ENCODE measurements around the gene PKD1. TPM values are rescaled to one million over a fixed set of nuclear protein-coding genes. Genes with fewer than 3 reads are reported as not detected.

PKD1 gene
- total RNA-seq, 1 experiment from 2014 or later = 72.8 TPM

DNA sequence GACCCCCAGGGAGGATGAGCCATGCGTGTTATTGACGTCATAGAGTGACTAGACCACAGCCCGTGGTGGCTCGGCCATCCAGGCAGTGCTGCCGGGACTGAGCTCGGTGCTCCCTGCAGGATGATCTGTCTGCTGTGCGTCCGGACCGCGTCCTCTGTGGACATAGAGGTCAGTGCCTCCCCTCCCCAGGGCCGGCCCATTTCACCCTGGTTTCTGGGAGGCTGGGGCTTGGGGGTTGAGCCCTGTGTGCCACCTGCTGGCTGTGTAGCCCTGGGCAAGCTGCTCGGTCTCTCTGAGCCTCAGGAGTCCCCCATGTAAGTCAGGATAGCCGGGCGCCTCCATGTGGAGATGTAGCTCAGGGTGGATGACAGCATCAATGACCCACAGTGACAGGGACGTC, 79.6 kb downstream of the PKD1 start:
- no peak overlapping the region for H3K4me2 ChIP-seq (ENCODE audit: low read depth, low read length, poor library complexity, severe bottlenecking)
- no peak overlapping the region for H3K9ac ChIP-seq (ENCODE audit: low read length)
- no peak overlapping the region for H2AFZ ChIP-seq (ENCODE audit: low read length)
- H3K4me3 ChIP-seq (ENCODE audit: low read length) = no peak overlapping the region
- no peaks in the 10 kb centered on the region for H3K79me2 ChIP-seq (ENCODE audit: low read length)
- no peaks in the 10 kb centered on the region for H3K9me2 ChIP-seq (replicated peaks; ENCODE audit: insufficient read depth, low read length)
- H3K27me3 ChIP-seq (ENCODE audit: low read length) = no peaks in the 10 kb centered on the region
- H3K4me1 ChIP-seq (ENCODE audit: low read length) = no peaks in the 10 kb centered on the region
- H3K36me3 ChIP-seq (ENCODE audit: insufficient read depth, low read length) = no peaks in the 10 kb centered on the region; the same call in 1 of the 2 replicates
- H3K27ac ChIP-seq (ENCODE audit: low read length) = no peak overlapping the region
- no peaks in the 10 kb centered on the region for H4K20me1 ChIP-seq (ENCODE audit: insufficient read depth, low read depth, low read length)
- peak; percentile 49 for DNase-seq
- no peaks in the 10 kb centered on the region for H3K9me3 ChIP-seq (ENCODE audit: low read length)

DNA sequence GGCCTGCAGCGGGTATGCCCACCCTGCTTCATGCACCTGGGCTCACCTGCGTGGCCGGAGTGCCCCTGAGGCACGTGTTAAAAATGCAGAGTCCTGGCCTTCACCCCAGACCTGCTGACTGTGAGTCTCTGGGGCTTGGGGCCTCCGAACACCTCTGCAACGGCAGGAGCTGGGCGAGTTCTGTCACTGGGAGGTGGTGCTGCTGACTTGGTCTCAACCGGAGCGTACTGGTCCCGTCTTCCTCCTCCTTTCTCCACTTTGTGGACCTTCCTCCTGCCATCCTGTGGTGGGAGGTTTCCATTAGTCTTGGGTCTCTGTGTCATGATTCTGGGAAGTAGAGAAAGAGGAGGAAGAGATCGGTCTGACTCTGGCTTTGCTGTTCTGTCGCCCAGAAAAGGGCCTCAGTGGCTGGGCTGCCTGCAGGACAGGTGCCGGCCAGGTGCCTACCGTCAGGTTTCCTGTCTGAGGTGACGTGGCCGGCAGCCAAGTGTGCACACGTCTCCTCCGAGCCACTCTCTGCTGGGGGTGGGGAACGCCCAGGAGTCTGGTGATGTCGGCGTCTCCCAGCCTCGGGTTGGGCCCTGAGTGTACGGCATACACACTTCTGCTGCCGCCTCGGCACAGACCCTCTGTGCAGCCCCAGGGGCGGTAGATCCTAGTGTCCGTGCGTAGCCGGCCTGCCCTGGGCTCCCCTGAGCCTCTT, 81.0 kb downstream of the PKD1 start:
- Histone ChIP-seq H3K27ac (ENCODE audit: low read length) (no peak overlapping the region), H3K27me3 (ENCODE audit: low read length) (no peaks in the 10 kb centered on the region), H2AFZ (ENCODE audit: low read length) (no peak overlapping the region), H3K9me3 (ENCODE audit: low read length) (no peaks in the 10 kb centered on the region), H3K9me2 (replicated peaks; ENCODE audit: insufficient read depth, low read length) (no peaks in the 10 kb centered on the region), H3K9ac (ENCODE audit: low read length) (no peak overlapping the region), H3K36me3 (ENCODE audit: insufficient read depth, low read length) (no peaks in the 10 kb centered on the region; the same call in 1 of the 2 replicates), H3K79me2 (ENCODE audit: low read length) (peaks cover under 1% of the 10 kb centered on the region; the same call in 1 of the 2 replicates), H3K4me3 (ENCODE audit: low read length) (no peak overlapping the region), H3K4me1 (ENCODE audit: low read length) (no peaks in the 10 kb centered on the region), H4K20me1 (ENCODE audit: insufficient read depth, low read depth, low read length) (no peaks in the 10 kb centered on the region), H3K4me2 (ENCODE audit: low read depth, low read length, poor library complexity, severe bottlenecking) (no peak overlapping the region)
- DNase-seq = no peak

DNA sequence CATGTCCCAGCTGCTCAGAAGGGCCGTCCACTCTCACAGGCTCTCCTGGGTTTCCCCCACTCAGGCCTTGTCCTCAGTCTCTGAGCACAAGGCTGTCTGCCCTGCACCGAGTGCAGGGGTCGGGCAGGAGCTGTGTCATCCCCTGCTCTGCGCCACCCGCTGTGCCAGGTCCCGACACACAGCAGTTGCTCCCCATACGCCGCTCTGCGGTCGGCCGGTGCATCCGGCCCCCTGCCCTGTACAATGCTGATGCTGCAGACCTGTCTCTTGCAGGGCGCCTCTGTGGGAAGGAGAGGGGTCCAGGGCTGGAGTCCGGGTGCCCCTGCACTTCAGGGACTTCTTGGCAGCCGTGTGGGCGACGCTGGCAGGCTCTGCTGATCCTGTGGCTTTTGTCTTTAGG, 81.8 kb downstream of the PKD1 start:
- no peak for DNase-seq
- no peaks in the 10 kb centered on the region; the same call in 1 of the 2 replicates for H3K36me3 ChIP-seq (ENCODE audit: insufficient read depth, low read length)
- no peak overlapping the region for H3K4me3 ChIP-seq (ENCODE audit: low read length)
- H2AFZ ChIP-seq (ENCODE audit: low read length) = no peak overlapping the region
- H3K4me2 ChIP-seq (ENCODE audit: low read depth, low read length, poor library complexity, severe bottlenecking) = no peak overlapping the region
- H3K9ac ChIP-seq (ENCODE audit: low read length) = no peak overlapping the region
- H3K27me3 ChIP-seq (ENCODE audit: low read length) = no peaks in the 10 kb centered on the region
- peaks cover 9% of the 10 kb centered on the region for H3K79me2 ChIP-seq (ENCODE audit: low read length)
- H3K27ac ChIP-seq (ENCODE audit: low read length) = no peak overlapping the region
- H4K20me1 ChIP-seq (ENCODE audit: insufficient read depth, low read depth, low read length) = no peaks in the 10 kb centered on the region
- no peaks in the 10 kb centered on the region for H3K9me2 ChIP-seq (replicated peaks; ENCODE audit: insufficient read depth, low read length)
- H3K9me3 ChIP-seq (ENCODE audit: low read length) = no peaks in the 10 kb centered on the region
- H3K4me1 ChIP-seq (ENCODE audit: low read length) = peaks cover 5% of the 10 kb centered on the region

GRCh38 chr16:2053211-2053610, 82.5 kb downstream of the PKD1 start:
- Histone ChIP-seq H3K4me1 (ENCODE audit: low read length) (peaks cover 10% of the 10 kb centered on the region), H2AFZ (ENCODE audit: low read length) (no peak overlapping the region), H3K79me2 (ENCODE audit: low read length) (peaks cover 15% of the 10 kb centered on the region), H3K36me3 (ENCODE audit: insufficient read depth, low read length) (no peaks in the 10 kb centered on the region; the same call in 1 of the 2 replicates), H3K27me3 (ENCODE audit: low read length) (no peaks in the 10 kb centered on the region), H4K20me1 (ENCODE audit: insufficient read depth, low read depth, low read length) (no peaks in the 10 kb centered on the region), H3K9me3 (ENCODE audit: low read length) (no peaks in the 10 kb centered on the region), H3K9ac (ENCODE audit: low read length) (no peak overlapping the region), H3K9me2 (replicated peaks; ENCODE audit: insufficient read depth, low read length) (no peaks in the 10 kb centered on the region), H3K27ac (ENCODE audit: low read length) (no peak overlapping the region), H3K4me3 (ENCODE audit: low read length) (no peak overlapping the region), H3K4me2 (ENCODE audit: low read depth, low read length, poor library complexity, severe bottlenecking) (no peak overlapping the region)
- no peak for DNase-seq

- DNase-seq = no peak
- Histone ChIP-seq H4K20me1 (ENCODE audit: insufficient read depth, low read depth, low read length) (no peaks in the 10 kb centered on the region), H2AFZ (ENCODE audit: low read length) (peak overlapping the region; percentile 92; the same call in 1 of the 2 replicates), H3K9ac (ENCODE audit: low read length) (peak overlapping the region; percentile 95), H3K4me1 (ENCODE audit: low read length) (peaks cover 22% of the 10 kb centered on the region), H3K9me2 (replicated peaks; ENCODE audit: insufficient read depth, low read length) (no peaks in the 10 kb centered on the region), H3K4me2 (ENCODE audit: low read depth, low read length, poor library complexity, severe bottlenecking) (peak overlapping the region; percentile 100), H3K9me3 (ENCODE audit: low read length) (no peaks in the 10 kb centered on the region), H3K36me3 (ENCODE audit: insufficient read depth, low read length) (no peaks in the 10 kb centered on the region), H3K27me3 (ENCODE audit: low read length) (no peaks in the 10 kb centered on the region), H3K4me3 (ENCODE audit: low read length) (peak overlapping the region; percentile 100), H3K27ac (ENCODE audit: low read length) (no peak overlapping the region), H3K79me2 (ENCODE audit: low read length) (peaks cover 34% of the 10 kb centered on the region)
Measured at GRCh38 chr16:2048116-2048543, 87.6 kb downstream of the PKD1 start.

- H3K27me3 ChIP-seq (ENCODE audit: low read length) = no peaks in the 10 kb centered on the region
- no peaks in the 10 kb centered on the region for H4K20me1 ChIP-seq (ENCODE audit: insufficient read depth, low read depth, low read length)
- H3K27ac ChIP-seq (ENCODE audit: low read length) = peak within 1 kb of the TSS; percentile 15; the same call in 1 of the 2 replicates
- H3K4me3 ChIP-seq (ENCODE audit: low read length) = peak within 1 kb of the TSS; percentile 100
- H3K36me3 ChIP-seq (ENCODE audit: insufficient read depth, low read length) = no peaks in the 10 kb centered on the region
- H3K4me1 ChIP-seq (ENCODE audit: low read length) = peaks cover 22% of the 10 kb centered on the region
- H3K9me3 ChIP-seq (ENCODE audit: low read length) = no peaks in the 10 kb centered on the region
- peak; percentile 98 for DNase-seq
- peak within 1 kb of the TSS; percentile 100 for H3K4me2 ChIP-seq (ENCODE audit: low read depth, low read length, poor library complexity, severe bottlenecking)
- H3K9me2 ChIP-seq (replicated peaks; ENCODE audit: insufficient read depth, low read length) = no peaks in the 10 kb centered on the region
- H2AFZ ChIP-seq (ENCODE audit: low read length) = peak within 1 kb of the TSS; percentile 95
- peak within 1 kb of the TSS; percentile 95 for H3K9ac ChIP-seq (ENCODE audit: low read length)
- peaks cover 34% of the 10 kb centered on the region for H3K79me2 ChIP-seq (ENCODE audit: low read length)
Measured at GRCh38 chr16:2047330-2048115, 88.2 kb downstream of the PKD1 start, which contains the start of the genes NTHL1 and TSC2. Gene NTHL1 (minus strand): TSS chr16:2047834. CDS start chr16:2047823, 11 bp downstream. Gene TSC2 (plus strand): TSS chr16:2047985. CDS start chr16:2048616, 631 bp downstream.

DNA sequence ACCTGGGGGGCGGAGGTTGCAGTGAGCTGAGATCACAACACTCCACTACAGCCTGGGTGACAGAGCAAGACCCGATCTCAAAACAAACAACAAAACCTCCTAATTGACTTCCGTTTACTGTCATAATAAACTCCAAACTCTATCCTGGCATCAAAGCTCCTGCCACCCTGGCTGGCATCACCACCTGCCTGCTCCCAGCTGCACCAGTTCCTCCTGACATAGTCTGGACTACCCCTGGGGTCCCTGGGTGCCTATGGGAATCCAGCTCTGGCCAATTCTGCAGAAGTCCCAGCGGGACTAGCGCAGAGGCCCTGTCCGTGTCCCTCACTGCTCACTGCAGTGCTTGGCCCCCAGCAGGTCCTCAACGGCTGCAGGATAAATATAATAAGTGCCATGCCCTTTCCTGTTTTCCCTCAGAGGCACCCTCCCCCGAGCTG, 88.8 kb downstream of the PKD1 start:
- H3K36me3 ChIP-seq (ENCODE audit: insufficient read depth, low read length) = no peaks in the 10 kb centered on the region
- H3K4me3 ChIP-seq (ENCODE audit: low read length) = peak overlapping the region; percentile 100
- peak overlapping the region; percentile 15; the same call in 1 of the 2 replicates for H3K27ac ChIP-seq (ENCODE audit: low read length)
- DNase-seq = no peak
- H3K4me2 ChIP-seq (ENCODE audit: low read depth, low read length, poor library complexity, severe bottlenecking) = peak overlapping the region; percentile 100
- H2AFZ ChIP-seq (ENCODE audit: low read length) = peak overlapping the region; percentile 95
- H3K79me2 ChIP-seq (ENCODE audit: low read length) = peaks cover 34% of the 10 kb centered on the region
- H3K9me2 ChIP-seq (replicated peaks; ENCODE audit: insufficient read depth, low read length) = no peaks in the 10 kb centered on the region
- no peaks in the 10 kb centered on the region for H3K27me3 ChIP-seq (ENCODE audit: low read length)
- peak overlapping the region; percentile 95 for H3K9ac ChIP-seq (ENCODE audit: low read length)
- H3K4me1 ChIP-seq (ENCODE audit: low read length) = peaks cover 22% of the 10 kb centered on the region
- no peaks in the 10 kb centered on the region for H3K9me3 ChIP-seq (ENCODE audit: low read length)
- H4K20me1 ChIP-seq (ENCODE audit: insufficient read depth, low read depth, low read length) = no peaks in the 10 kb centered on the region
